Measurements from ENCODE around the gene ELL2.

The ELL2 gene

DNA sequence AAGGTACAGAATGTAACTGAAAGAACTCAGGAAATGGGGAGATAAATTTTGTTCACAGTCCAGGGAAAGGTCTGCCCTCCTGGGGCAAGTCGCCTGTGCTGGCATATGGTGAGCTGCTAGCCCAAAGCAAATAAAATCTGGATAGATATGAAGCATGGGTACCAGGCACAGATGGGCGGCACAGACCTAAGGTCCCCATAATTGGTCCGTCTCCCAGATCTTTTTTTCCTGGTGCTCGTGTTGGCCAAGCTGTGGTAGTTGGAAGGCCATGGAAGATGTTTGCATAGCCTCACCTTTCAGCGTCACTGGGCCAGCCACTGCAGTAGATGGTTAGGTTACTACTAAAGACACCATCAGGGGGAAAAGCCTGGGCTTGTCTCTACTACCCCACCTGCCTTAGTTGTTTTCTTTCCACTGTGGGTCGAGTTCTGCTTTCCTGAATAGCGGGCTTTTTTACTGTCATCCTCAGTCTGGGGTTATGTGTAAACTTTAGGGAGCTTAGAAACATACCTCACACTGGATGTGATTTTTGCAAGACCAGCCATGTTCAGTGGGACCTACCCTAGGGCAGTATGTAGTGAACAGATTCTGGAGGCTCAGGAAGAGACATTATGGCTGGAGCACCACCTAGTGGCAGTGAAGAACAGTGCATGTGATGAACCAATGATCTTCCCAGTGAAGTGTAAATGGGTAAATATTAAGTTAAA is 114.9 kb downstream of the ELL2 start:
- Histone ChIP-seq H3K4me1 (ENCODE audit: control insufficient read depth, insufficient read depth, low read length, poor library complexity, severe bottlenecking) (no peaks in the 10 kb centered on the region), H3K27ac (ENCODE audit: low read depth, low read length, severe bottlenecking) (no peak overlapping the region), H3K9me3 (ENCODE audit: control insufficient read depth, low read length) (no peaks in the 10 kb centered on the region), H3K36me3 (ENCODE audit: control insufficient read depth, insufficient read depth, low read length) (no peaks in the 10 kb centered on the region), H3K4me3 (ENCODE audit: extremely low read depth, insufficient read depth, low read length, poor library complexity, severe bottlenecking) (no peak overlapping the region)
- 85 to 96% methylated on average over 3 to 6 of the region's 7 CpGs for WGBS, 2 experiments (ENCODE audit: insufficient coverage in 2 of 2)

- Histone ChIP-seq H3K36me3 (ENCODE audit: control insufficient read depth, insufficient read depth, low read length) (no peaks in the 10 kb centered on the region), H3K9me3 (ENCODE audit: control insufficient read depth, low read length) (no peaks in the 10 kb centered on the region), H3K4me1 (ENCODE audit: control insufficient read depth, insufficient read depth, low read length, poor library complexity, severe bottlenecking) (no peaks in the 10 kb centered on the region), H3K4me3 (ENCODE audit: extremely low read depth, insufficient read depth, low read length, poor library complexity, severe bottlenecking) (no peak overlapping the region), H3K27ac (ENCODE audit: low read depth, low read length, severe bottlenecking) (no peak overlapping the region)
- no CpG with 5 or more reads among the region's 3 CpGs for WGBS, 2 experiments (ENCODE audit: insufficient coverage in 2 of 2)
These were observed 116.3 kb downstream of the ELL2 start for GRCh38 chr5:95845391-95845790.

GRCh38 chr5:95843733-95844223 is 117.9 kb downstream of the ELL2 start:
- Histone ChIP-seq H3K4me3 (ENCODE audit: extremely low read depth, insufficient read depth, low read length, poor library complexity, severe bottlenecking) (no peak overlapping the region), H3K9me3 (ENCODE audit: control insufficient read depth, low read length) (no peaks in the 10 kb centered on the region), H3K36me3 (ENCODE audit: control insufficient read depth, insufficient read depth, low read length) (no peaks in the 10 kb centered on the region), H3K27ac (ENCODE audit: low read depth, low read length, severe bottlenecking) (no peak overlapping the region), H3K4me1 (ENCODE audit: control insufficient read depth, insufficient read depth, low read length, poor library complexity, severe bottlenecking) (no peaks in the 10 kb centered on the region)
- 100% methylated on average over 1 to 2 of the region's 3 CpGs for WGBS, 2 experiments (ENCODE audit: insufficient coverage in 2 of 2)

GRCh38 chr5:95842854-95843544 is 118.7 kb downstream of the ELL2 start:
- H3K4me1 ChIP-seq (ENCODE audit: control insufficient read depth, insufficient read depth, low read length, poor library complexity, severe bottlenecking): no peaks in the 10 kb centered on the region
- 82 to 88% methylated on average over 11 of the region's 11 CpGs for WGBS, 2 experiments (ENCODE audit: insufficient coverage in 2 of 2)
- no peak overlapping the region for H3K4me3 ChIP-seq (ENCODE audit: extremely low read depth, insufficient read depth, low read length, poor library complexity, severe bottlenecking)
- no peaks in the 10 kb centered on the region for H3K9me3 ChIP-seq (ENCODE audit: control insufficient read depth, low read length)
- H3K36me3 ChIP-seq (ENCODE audit: control insufficient read depth, insufficient read depth, low read length): no peaks in the 10 kb centered on the region
- no peak overlapping the region for H3K27ac ChIP-seq (ENCODE audit: low read depth, low read length, severe bottlenecking)

DNA sequence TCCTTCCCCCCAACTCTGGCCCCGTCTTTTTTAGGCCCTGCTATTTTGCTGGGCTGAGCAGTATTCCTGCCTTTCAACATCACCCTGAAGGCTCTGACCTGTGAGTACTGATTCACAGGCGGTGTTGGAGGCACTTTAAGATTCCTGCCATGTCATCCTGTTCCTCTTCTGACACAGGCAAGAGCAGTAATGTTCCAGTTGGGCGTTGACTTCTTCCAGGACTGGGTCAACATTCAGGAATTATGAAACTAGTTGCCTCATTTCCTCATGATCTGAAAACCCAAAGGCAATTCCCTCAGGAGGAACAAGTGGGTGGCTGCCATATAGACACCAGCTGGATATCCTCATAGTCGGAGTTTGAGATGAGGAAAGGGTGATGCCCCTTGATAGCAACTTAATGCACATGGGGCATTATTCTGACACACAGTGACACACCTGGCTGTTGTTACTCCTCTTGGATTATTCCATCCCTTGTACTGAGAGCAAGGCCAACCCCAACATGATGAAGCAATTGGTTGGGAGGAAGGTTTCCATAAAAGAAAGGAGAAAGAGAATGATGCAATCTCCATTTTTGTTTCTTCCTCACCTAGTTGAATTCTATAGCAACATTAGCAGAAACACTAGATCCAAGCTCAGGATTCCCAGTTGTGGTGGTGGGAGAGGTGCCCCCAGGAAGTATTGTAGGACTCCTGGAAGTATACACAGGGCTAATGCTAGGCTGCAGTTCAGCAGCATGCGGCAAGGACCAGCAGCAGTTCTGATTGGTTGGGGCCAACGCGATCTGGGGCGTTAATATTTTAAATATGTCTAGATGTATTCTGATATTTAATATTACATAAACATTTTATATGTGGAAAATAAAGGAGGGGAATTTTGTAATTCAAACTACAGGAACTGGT is 119.5 kb downstream of the ELL2 start:
- WGBS, 2 experiments (ENCODE audit: insufficient coverage in 2 of 2): 89 to 100% methylated on average over 4 of the region's 8 CpGs
- H3K27ac ChIP-seq (ENCODE audit: low read depth, low read length, severe bottlenecking): no peak overlapping the region
- no peaks in the 10 kb centered on the region for H3K36me3 ChIP-seq (ENCODE audit: control insufficient read depth, insufficient read depth, low read length)
- no peaks in the 10 kb centered on the region for H3K9me3 ChIP-seq (ENCODE audit: control insufficient read depth, low read length)
- no peaks in the 10 kb centered on the region for H3K4me1 ChIP-seq (ENCODE audit: control insufficient read depth, insufficient read depth, low read length, poor library complexity, severe bottlenecking)
- H3K4me3 ChIP-seq (ENCODE audit: extremely low read depth, insufficient read depth, low read length, poor library complexity, severe bottlenecking): no peak overlapping the region

DNA sequence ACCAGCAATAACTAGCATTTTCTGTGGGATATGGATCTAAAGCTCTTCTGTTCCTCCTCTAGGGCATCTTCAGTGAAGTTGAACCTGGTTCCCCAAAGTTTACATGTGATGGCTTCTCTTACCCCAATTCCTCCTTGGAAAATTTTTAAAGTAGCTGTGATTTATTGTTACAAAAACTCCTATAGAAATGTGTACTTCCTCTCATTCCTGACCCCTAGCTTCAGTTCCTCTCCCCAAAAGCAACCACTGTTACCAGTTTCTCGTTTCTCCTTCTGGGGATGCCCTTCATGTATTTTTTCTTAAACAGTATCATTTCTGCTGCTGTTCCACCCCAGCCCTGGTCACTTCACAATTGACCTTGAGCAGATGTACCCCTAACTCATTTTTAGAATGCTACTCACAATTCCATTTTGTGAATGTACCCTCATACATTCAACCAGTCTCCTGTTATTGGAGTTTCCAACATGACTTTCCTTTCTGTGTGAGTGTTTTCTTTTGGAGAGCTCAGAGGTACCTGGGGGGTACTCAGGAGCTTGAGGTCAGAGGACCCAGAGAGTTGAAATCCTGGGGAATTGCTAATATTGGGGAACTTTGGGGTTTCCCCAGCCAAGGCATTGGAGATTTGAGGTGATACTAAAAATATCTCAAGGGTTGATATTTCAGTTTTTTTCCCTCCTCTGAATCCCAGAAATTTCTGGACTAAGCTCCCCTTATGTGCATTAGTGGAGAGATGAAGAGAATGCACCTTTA is 120.5 kb downstream of the ELL2 start:
- WGBS, 2 experiments (ENCODE audit: insufficient coverage in 2 of 2): 78 to 82% methylated on average over 1 of the region's 1 CpG
- no peaks in the 10 kb centered on the region for H3K4me1 ChIP-seq (ENCODE audit: control insufficient read depth, insufficient read depth, low read length, poor library complexity, severe bottlenecking)

DNA sequence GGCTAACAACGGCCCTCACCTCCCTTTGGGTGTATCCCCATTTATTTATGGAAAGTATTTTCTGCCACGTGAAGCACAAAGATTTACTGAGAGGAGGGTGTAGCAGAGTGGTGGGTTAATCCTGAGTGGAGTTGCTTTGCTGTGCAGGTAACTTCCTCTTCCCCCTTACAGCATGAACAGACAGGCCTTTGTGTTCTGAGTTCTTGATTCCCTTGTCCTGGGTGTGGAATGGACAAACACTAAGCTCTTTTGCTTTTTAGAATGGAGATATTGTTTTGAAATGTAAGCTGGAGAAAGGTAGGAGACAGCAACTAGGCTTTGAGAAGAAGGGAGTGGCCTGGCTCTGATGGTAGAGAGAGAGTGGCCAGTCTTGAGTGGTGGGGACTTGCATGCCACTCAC is 122.0 kb downstream of the ELL2 start:
- 80 to 100% methylated on average over 1 of the region's 2 CpGs for WGBS, 2 experiments (ENCODE audit: insufficient coverage in 2 of 2)
- no peak overlapping the region for H3K4me3 ChIP-seq (ENCODE audit: extremely low read depth, insufficient read depth, low read length, poor library complexity, severe bottlenecking)
- H3K27ac ChIP-seq (ENCODE audit: low read depth, low read length, severe bottlenecking): no peak overlapping the region
- H3K36me3 ChIP-seq (ENCODE audit: control insufficient read depth, insufficient read depth, low read length): no peaks in the 10 kb centered on the region
- H3K9me3 ChIP-seq (ENCODE audit: control insufficient read depth, low read length): no peaks in the 10 kb centered on the region
- H3K4me1 ChIP-seq (ENCODE audit: control insufficient read depth, insufficient read depth, low read length, poor library complexity, severe bottlenecking): peaks cover 3% of the 10 kb centered on the region

More for the DNA sequence above, 120.5 kb downstream of the ELL2 start:
- no peaks in the 10 kb centered on the region for H3K36me3 ChIP-seq (ENCODE audit: control insufficient read depth, insufficient read depth, low read length)
- H3K9me3 ChIP-seq (ENCODE audit: control insufficient read depth, low read length): no peaks in the 10 kb centered on the region
- H3K4me3 ChIP-seq (ENCODE audit: extremely low read depth, insufficient read depth, low read length, poor library complexity, severe bottlenecking): no peak overlapping the region
- H3K27ac ChIP-seq (ENCODE audit: low read depth, low read length, severe bottlenecking): no peak overlapping the region

DNA sequence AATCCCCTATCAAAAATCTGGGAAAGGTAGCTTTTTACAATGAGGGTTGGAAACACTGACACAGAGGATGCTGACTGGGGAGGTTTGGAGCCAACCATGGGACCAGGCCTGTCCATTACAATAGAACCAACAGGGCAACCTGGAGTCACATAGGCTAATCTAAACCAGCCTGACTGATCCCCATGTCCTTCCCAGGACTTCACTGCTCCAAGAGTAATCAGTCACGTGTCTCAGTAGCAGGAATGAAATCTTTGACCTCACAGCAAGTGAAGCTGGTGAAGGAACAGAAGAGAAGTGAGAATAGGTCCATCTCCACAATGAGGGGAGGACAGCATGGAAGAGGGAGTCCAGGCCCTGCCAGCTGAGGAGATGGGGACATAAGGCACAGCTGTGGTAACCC is 123.1 kb downstream of the ELL2 start:
- Histone ChIP-seq H3K4me3 (ENCODE audit: extremely low read depth, insufficient read depth, low read length, poor library complexity, severe bottlenecking) (no peak overlapping the region), H3K4me1 (ENCODE audit: control insufficient read depth, insufficient read depth, low read length, poor library complexity, severe bottlenecking) (peaks cover 3% of the 10 kb centered on the region), H3K27ac (ENCODE audit: low read depth, low read length, severe bottlenecking) (no peak overlapping the region), H3K36me3 (ENCODE audit: control insufficient read depth, insufficient read depth, low read length) (no peaks in the 10 kb centered on the region), H3K9me3 (ENCODE audit: control insufficient read depth, low read length) (no peaks in the 10 kb centered on the region)
- 100% methylated on average over 1 of the region's 1 CpG; no CpG with 5 or more reads in 1 of the 2 experiments for WGBS, 2 experiments (ENCODE audit: insufficient coverage in 2 of 2)

DNA sequence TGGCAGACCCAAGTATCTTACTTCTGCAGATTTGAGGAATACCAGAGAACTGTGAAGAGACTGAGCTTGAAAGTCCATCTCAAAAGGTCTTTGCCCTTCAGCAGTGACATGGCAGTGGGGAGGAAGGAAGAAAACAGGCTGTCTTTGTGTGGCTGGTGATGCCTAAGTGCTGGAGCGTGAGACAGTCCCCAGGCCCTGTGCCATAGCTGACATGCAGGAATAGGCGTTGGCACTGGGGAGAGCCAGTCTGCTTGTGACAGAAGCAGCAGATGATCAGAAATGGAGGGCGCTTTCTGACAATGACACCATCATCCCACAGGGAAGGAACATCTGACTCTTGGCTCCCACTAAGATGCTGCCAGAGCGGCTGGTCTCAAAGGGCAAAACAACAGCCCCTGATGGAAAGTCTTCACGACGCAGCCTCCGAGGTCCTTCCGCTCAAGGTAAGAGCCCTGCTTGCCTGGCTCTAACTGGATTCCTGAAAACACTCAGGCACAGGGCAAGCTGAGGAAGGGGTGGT is 123.6 kb downstream of the ELL2 start:
- WGBS, 2 experiments (ENCODE audit: insufficient coverage in 2 of 2): 87 to 97% methylated on average over 8 of the region's 8 CpGs
- Histone ChIP-seq H3K27ac (ENCODE audit: low read depth, low read length, severe bottlenecking) (no peak overlapping the region), H3K36me3 (ENCODE audit: control insufficient read depth, insufficient read depth, low read length) (no peaks in the 10 kb centered on the region), H3K9me3 (ENCODE audit: control insufficient read depth, low read length) (no peaks in the 10 kb centered on the region), H3K4me1 (ENCODE audit: control insufficient read depth, insufficient read depth, low read length, poor library complexity, severe bottlenecking) (peaks cover 3% of the 10 kb centered on the region), H3K4me3 (ENCODE audit: extremely low read depth, insufficient read depth, low read length, poor library complexity, severe bottlenecking) (no peak overlapping the region)

DNA sequence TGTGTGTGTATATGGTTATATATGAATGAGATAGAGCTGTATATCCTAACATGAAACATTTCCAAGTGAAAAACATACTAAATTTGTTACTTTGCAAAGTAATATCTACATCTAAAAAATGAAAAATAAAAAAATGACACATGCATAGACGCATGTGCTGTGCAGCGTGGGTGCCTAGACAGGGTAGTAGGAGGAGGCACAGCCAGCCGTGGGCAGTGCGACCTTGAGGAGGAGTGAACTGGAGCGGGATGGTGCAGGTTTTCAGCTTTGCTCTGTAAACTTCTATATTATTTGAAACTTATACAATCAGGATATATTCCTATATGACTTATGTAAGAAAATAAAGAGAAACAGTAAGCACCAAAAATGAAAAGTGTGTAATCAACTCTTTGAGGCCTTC is 124.2 kb downstream of the ELL2 start:
- no peak overlapping the region for H3K4me3 ChIP-seq (ENCODE audit: extremely low read depth, insufficient read depth, low read length, poor library complexity, severe bottlenecking)
- WGBS, 2 experiments (ENCODE audit: insufficient coverage in 2 of 2): 95% methylated on average over 3 of the region's 5 CpGs; no CpG with 5 or more reads in 1 of the 2 experiments

More for the DNA sequence above, 124.2 kb downstream of the ELL2 start:
- no peaks in the 10 kb centered on the region for H3K9me3 ChIP-seq (ENCODE audit: control insufficient read depth, low read length)
- H3K27ac ChIP-seq (ENCODE audit: low read depth, low read length, severe bottlenecking): no peak overlapping the region
- peaks cover 3% of the 10 kb centered on the region for H3K4me1 ChIP-seq (ENCODE audit: control insufficient read depth, insufficient read depth, low read length, poor library complexity, severe bottlenecking)
- H3K36me3 ChIP-seq (ENCODE audit: control insufficient read depth, insufficient read depth, low read length): no peaks in the 10 kb centered on the region

All from mesodermal cell (in vitro differentiated cells).